GM21367 (cell line): Measurements from ENCODE around the gene PARP14.
"Not testable (repeated sequence)": the region's sequence is repeated elsewhere in the genome, so short reads cannot be mapped to it uniquely, and the experiment has no call there.

Source experiments
- ATAC-seq: cut with Tn5 transposase; IDR thresholded peaks from one replicate; pipeline ENCODE4 v1.9.1; 2021; ENCODE audit not compliant: unreplicated experiment

Gene PARP14

DNA sequence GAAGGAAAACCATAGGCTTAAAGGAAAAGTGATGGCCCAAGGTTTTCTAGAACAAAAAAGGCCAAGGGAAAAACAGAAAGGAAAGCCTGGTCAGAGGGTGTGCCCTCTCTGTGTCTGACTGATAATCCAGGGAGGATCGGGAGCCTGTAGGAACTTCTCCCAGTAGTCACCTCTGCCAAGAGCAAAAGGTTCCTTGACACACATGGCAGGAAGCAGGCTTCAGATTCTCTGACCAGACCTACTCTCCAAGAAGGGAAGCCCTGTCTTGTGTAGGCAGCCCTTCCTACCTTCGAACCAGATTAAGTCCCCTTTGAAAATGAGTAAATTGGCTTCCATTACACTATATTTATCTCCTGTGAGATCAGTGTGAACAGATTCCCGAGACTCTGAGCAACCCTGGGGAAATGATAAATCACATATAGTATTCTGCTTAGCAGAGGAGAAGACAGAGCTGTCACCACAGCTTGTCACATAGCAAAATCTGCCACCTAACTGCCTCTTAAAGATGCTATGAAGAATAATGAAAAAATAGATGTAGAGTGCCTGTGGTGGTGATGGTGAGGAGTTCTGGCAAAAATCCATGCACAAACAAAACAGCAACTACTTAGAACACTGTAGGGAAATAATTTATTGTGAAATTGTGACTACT is 38.8 kb downstream of the PARP14 start:
- ATAC-seq, result no peak

DNA sequence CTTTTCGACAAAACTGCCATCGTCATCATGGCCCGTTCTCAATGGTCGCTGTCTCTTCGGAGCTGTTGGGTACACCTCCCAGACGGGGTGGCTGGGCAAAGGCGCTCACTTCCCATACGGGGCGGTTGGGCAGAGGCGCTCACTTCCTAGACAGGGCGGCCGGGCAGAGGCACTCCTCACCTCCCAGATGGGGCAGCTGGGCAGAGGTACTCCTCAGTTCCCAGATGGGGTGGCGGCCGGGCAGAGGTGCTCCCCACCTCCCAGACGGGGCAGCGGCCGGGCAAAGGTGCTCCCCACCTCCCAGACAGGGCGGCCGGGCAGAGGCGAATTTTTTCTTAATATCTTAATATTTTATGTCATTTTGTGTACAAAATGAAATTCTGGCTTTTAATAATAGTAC is 44.5 kb downstream of the PARP14 start:
- ATAC-seq, result no peak

GRCh38 chr3:122727294-122727693 is 46.7 kb downstream of the PARP14 start:
- no peak for ATAC-seq

DNA sequence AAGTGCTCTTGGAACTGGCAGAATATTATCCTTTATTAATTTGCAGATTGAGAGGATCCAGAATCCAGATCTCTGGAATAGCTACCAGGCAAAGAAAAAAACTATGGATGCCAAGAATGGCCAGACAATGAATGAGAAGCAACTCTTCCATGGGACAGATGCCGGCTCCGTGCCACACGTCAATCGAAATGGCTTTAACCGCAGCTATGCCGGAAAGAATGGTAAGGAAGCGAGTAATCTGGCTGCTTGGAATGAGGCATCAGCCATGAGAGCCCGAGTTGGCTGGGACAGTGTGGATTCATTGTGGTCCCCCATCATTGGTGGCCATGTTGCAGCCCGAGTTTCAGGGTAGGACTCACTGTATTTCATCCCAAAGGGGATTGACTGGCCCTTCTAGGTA is 47.1 kb downstream of the PARP14 start:
- ATAC-seq, result no peak

- ATAC-seq, result no peak
Measured at GRCh38 chr3:122728186-122728585, 47.5 kb downstream of the PARP14 start.

GRCh38 chr3:122728756-122729514 is 48.3 kb downstream of the PARP14 start:
- no peak for ATAC-seq

GRCh38 chr3:122730240-122730639 is 49.6 kb downstream of the PARP14 start:
- no peak for ATAC-seq

DNA sequence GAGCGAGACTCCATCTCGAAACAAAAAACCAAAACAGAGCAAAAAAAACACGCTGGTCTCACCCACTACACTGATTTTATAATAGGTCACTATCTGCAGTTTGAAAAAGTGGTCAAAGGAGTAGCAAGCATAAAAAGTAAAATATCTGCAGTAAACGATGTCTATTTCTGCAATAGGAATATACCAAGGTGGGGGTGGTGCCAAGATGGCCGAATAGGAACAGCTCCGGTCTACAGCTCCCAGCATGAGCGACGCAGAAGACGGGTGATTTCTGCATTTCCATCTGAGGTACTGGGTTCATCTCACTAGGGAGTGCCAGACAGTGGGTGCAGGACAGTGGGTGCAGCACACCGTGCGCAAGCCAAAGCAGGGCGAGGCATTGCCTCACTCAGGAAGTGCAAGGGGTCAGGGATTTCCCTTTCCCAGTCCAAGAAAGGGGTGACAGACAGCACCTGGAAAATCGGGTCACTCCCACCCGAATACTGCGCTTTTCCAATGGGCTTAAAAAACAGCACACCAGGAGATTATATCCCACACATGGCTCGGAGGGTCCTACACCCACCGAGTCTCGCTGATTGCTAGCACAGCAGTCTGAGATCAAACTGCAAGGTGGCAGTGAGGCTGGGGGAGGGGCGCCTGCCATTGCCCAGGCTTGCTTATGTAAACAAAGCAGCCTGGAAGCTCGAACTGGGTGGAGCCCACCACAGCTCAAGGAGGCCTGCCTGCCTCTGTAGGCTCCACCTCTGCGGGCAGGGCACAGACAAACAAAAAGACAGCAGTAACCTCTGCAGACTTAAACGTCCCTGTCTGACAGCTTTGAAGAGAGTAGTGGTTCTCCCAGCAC is 52.3 kb downstream of the PARP14 start:
- ATAC-seq, result not testable (repeated sequence)

DNA sequence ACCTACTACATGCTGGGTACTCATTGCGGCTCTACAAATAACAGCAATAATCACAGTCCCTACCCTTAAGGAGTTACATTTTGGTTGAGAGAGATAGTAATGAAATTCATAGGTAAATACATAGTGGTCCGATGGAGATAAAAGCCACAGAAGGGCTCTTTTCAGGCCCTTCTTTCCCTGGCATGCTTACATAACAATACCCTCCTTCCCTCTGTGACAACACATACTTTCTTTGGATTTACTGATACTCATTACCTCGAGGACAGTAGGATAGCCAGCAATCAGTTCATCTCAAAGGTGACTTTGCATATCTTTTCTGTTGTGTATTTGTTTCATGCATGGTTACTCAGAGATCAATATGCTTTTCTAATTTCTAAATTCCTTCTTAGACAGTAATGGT is 58.5 kb downstream of the PARP14 start:
- no peak for ATAC-seq

- ATAC-seq, result no peak
Measured at GRCh38 chr3:122742234-122742633, 61.6 kb downstream of the PARP14 start.

- no peak for ATAC-seq
Measured at GRCh38 chr3:122743581-122744120, 63.0 kb downstream of the PARP14 start.

- ATAC-seq, result no peak
Measured at GRCh38 chr3:122745369-122746021, 64.9 kb downstream of the PARP14 start.

- not testable (repeated sequence) for ATAC-seq
Measured at GRCh38 chr3:122747295-122747694, 66.7 kb downstream of the PARP14 start.

GRCh38 chr3:122748347-122748746 is 67.7 kb downstream of the PARP14 start:
- ATAC-seq, result no peak

GRCh38 chr3:122754929-122755328 is 74.3 kb downstream of the PARP14 start:
- no peak for ATAC-seq

GRCh38 chr3:122755491-122755890 is 74.9 kb downstream of the PARP14 start:
- ATAC-seq, result no peak

DNA sequence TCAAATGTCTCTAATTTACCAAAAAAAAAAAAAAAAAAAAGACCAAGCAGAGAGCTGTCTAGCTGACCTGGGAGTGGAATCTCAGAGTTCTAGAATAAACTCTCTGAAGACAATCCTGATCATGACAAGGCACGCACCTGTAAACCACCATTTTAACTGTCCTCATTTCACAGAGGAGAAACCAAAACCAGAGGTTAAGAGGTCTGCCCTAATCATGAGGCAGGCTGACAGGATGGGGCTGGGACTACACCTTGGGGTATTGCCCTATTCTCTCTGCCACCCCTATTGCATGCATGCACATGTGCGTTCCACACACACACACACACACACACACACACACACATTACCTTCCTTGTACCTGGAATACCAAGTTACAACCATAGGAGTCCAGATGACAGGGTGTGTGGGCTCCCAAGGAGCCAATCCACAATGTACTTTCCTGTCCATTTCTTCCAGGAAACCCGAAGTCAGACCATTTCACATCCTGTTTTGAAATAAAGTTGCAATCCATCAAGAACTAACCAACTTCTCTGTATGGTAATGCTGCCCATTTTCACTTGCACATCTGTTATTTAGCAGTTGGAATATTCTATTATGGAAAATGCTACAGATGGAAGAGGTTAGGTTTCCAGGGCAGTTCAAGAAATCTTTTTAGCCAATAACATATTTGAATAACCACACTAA is 78.4 kb downstream of the PARP14 start:
- no peak for ATAC-seq

- ATAC-seq, result no peak
Measured at GRCh38 chr3:122760453-122761271, 80.0 kb downstream of the PARP14 start.

DNA sequence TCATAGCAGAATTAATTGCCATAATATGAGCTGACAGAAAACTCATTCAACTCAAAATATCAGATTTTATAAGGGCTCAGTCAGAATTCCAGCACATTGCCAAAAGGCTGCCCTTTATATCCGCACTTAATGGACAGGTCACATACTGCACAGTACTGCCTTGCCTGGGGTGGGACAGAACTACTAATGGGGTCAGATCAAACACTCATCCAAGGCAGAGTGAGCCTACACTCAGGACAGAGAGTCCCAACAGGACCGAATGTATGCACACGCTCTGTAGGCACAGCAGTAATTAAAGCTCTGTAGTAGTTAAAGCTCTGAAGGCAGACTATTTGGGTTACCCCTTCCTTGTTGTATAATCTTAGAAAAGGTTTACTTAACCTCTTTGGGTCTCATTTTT is 85.8 kb downstream of the PARP14 start:
- ATAC-seq, result no peak
